Skin epidermis (tissue), 12 donors: ENCODE data around the gene GALM.
"Not testable (repeated sequence)": the region's sequence is repeated elsewhere in the genome, so short reads cannot be mapped to it uniquely, and the experiment has no call there.

Experiments used
- H3K27ac ChIP-seq, 21 experiments: fragments of 200-600 bp; sonication (generic) in 11 of 21; one replicate each; pipeline ENCODE4 v1.5.0; 2020; ENCODE audit warnings: mild to moderate bottlenecking in 3 of 21, inconsistent platforms in 2 of 21, moderate library complexity in 2 of 21
- H3K4me3 ChIP-seq, 7 experiments: fragments of 200-600 bp; sonication (generic) in 2 of 7; one replicate each; pipeline ENCODE4 v1.5.0; 2020; ENCODE audit warnings: inconsistent platforms in 2 of 7, mild to moderate bottlenecking in 2 of 7, moderate library complexity in 1 of 7

The GALM gene

DNA sequence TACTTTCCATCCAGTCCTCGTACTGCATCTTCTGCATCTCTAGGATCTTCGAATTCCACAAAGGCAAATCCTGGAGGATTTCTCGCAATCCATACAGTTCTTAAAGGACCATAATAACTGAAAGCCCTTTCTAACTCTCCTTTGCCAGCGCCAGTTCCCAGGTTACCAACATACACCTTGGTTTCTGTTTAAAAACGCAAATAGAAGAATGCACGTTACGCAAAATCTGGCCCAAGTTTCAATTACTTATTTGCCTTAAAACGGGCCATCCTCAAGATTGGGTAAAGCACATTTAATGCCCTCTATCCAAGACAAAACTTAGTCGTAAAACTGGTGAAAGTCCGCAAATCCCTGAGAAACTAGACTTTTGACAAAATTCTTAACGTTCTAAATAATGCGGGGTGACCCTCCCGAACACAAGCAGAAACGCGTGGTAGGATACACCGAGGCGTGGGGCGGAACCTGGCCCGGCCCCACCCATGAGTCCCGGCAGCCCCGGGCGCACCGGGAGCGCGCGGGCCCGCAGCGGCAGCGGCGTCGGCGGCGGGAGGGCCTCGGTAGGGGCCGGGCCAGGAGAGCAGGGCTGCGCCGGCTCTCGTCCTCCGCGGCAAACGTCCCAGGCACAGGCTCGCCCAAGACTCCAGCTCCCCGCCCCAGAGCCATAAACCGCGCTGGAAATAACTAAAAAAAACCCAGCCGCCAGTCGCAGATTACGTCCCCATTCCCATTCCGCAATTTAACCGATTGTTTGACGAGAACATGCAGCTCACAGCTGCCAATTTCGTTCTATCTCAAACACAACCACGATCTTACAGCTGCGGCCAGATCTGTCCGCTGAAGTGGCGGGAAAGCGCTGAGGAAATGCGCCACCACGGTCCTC, 84.3 kb downstream of the GALM start:
- peak overlapping the region; percentile 52 to 96 (median 84) for H3K4me3 ChIP-seq
- peak overlapping the region; percentile 53 to 99 (median 96) for H3K27ac ChIP-seq

DNA sequence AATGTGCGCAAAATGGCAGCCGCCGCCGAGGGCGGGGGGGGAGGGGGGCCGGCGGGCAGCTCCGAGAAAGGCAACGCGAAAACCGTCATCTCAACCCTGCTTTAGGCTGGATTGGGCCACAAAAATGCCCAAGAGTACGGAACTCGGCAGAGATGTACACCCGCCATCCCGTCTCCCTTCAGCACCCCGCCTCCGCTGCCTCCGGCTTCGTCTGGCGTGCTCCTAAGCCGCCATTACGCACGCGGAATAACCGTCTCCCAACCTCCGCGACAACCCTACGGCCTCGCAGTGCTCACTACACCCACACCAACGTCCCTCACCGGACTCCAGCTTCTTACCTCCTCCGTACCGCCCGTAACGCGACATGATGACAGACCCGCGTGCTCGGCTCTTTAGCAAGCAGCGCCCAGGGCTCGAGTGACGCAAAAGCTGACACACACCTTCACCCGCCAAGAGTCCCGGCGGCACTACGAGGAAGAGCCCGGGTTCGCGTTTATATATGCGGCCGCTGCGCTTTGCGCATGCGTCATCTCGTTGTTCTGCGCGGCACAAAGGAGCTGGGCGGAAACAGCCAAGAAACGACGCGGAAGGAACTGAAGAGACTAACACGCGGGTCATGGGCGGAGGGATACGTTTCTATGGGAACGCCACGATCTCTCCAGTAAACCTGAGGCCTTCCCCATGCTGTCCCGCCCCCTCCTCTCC, 85.1 kb downstream of the GALM start, which contains the start of gene SRSF7:
SRSF7 (minus strand) TSS at position 471 of the 705 bp plus-strand sequence; CDS start at position 366, 105 bp downstream.
- peak within 1 kb of the TSS; percentile 53 to 99 (median 96) for H3K27ac ChIP-seq
- peak within 1 kb of the TSS; percentile 52 to 96 (median 84) for H3K4me3 ChIP-seq

DNA sequence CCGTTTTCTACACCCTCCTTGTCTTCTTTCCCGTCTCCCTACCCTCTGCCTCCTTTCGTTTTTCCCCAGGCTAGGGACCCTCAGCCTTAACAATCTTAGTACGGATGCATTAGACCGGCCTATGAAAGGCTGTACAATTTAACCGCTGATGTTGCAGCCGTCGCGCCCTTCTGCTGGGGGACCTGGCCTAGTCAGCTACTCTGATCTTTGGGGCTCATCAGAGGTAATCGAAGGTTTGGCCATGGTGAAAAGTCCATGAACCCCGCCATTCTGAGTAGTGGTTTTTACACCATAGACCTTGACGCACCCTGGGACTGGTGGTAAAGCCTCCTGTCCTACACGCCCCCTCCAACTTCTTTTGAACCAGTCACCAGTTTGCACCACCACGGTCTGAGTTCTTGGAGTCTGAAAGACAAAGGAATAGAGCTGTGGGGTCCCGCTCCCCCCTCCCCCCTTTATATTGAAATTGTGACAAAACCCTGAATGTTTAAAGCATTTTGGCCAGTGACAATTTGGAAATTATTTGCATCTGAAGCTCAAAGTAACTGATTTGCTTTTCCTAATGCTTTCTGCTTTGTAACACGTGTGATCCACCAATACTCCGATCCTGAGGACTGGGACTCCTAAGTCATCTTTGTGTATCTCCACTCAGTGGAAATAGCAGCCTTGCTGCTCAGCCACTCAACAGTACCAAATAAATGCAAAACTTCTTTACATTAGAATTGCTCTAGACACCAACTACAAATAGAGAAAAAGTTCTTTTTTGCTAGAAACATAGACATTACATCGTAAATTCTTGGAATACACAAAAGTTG, 85.9 kb downstream of the GALM start:
- Histone ChIP-seq H3K4me3 (peak overlapping the region; percentile 52 to 96 (median 84)), H3K27ac (peak overlapping the region; percentile 34 to 99 (median 96))

DNA sequence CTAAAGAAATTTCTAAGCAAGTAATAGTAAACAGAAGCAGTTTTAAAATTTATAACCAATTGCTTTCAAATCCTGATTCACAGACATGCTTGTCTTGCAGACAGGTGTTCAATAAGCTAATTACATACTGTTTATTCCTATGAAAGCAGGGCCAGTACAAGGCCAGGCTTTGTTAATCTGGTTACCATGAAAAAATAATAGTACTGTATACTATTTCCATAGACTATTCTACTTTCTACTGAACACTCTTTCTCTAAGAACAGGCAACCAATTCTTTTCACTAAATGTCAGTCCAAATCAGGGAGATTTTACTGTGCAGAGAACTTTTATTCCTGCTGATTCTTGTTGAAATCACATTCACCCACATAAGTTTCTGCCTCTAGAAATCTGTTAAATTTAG, 88.1 kb downstream of the GALM start:
- Histone ChIP-seq H3K4me3 (peak overlapping the region in 1 of 7 experiments; percentile 1), H3K27ac (peak overlapping the region in 8 of 21 experiments; percentile 3 to 84 (median 32))

DNA sequence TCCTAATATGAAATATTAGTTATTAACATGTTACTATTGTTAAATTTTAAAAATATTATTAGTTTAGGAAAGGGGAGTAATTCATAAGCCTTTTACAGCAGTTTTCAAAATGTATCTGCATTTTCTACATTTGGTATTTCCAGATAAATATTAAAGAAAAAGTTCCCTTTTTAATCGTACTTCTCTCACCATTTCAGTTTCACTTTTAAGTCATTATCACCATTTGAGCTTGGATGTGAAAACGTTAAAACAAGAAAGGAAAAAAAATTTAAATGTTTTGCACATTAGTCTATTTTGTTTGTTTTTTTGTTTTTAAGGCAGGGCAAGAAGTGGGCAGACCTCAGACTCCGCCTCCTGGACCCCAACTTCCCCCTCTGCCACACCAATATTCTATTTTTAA, 88.6 kb downstream of the GALM start:
- H3K27ac ChIP-seq = peak overlapping the region in 7 of 21 experiments; percentile 22 to 84 (median 32)
- peak overlapping the region in 2 of 7 experiments; percentile 1 to 19 for H3K4me3 ChIP-seq

DNA sequence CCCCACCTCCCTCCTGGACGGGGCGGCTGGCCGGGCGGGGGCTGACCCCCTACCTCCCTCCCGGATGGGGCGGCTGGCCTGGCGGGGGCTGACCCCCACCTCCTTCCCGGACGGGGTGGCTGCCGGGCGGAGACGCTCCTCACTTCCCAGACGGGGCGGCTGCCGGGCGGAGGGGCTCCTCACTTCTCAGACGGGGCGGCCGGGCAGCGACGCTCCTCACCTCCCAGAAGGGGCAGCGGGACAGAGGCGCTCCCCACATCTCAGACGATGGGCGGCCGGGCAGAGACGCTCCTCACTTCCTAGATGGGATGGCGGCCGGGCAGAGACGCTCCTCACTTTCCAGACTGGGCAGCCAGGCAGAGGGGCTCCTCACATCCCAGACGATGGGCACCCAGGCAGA, 90.0 kb downstream of the GALM start:
- not testable (repeated sequence) for H3K4me3 ChIP-seq, H3K27ac ChIP-seq

DNA sequence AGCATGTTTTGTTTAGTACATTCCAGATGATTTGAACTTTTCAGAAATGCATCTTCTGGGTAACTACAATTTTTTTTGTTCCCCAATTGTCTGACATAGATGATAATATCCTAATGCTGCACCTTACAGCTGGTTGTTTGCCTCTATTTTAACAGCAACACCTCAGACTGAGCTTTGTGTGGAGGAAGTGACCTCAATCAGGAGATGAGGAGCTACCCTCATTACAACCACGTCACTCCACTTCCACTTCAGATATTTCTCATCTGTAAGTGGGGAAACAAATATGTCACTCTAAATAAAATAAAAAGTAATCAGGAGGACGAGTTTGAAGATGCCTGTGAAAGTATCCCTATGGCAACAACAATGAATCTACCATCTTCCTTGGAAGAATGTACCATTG, 97.3 kb downstream of the GALM start:
- H3K27ac ChIP-seq = no peak overlapping the region
- H3K4me3 ChIP-seq = no peak overlapping the region

DNA sequence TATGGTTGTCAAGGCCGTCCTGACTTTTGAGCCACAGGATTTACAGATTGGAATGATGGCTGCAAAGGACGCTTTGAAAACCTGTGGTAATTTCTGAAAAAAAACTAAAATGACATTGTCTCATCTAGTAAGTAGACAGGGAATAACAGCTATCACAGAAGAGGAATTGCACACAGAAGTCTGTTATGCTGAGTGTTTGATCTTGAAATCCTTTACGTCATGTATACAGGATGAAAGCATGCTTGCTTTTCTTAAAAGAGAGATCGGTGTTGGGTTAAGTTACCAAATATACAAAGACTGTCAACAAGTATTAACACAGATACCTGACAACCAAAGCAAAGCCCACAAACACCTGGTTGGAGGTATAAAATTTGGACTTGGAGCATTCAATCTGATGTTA, 97.8 kb downstream of the GALM start:
- no peak overlapping the region for H3K27ac ChIP-seq
- no peak overlapping the region for H3K4me3 ChIP-seq

DNA sequence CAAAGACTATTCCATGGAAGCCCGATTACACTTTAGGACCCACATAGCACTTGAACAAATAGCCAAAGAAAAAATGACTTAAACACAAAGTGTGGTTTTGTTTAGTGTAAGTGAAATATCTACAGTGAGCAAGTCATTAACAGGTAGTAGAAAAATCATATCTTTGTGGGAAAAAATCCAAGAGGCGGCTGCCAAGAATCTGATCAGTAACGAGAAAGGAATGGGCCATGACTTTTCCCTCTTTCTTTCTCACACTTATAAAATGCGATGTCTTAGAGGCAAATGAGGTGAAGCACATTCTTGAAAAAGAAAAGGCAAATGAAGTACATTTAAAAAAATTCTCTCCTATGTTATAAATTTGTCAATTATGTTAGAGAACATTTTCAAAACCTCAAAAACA, 99.2 kb downstream of the GALM start:
- Histone ChIP-seq H3K4me3 (no peak overlapping the region), H3K27ac (no peak overlapping the region)

DNA sequence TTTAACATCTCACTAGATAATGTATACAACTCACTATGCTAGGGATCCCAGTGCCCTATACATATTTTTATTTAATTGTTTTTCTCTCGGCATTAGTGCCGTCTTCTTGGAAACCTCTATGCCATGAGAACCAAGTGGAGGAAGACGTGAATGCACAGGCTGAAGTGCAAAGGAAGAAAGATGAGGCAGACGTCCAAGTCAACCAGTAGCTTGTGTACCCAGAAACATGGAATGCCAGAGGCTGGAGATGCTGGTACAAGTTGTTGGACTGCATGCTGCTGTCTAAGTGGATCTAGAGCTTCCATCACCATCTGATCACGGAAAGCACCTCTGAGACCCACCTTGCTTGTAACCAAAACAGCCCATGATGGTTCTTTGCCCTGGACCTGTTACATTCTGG, 99.6 kb downstream of the GALM start:
- no peak overlapping the region for H3K4me3 ChIP-seq
- H3K27ac ChIP-seq = no peak overlapping the region

DNA sequence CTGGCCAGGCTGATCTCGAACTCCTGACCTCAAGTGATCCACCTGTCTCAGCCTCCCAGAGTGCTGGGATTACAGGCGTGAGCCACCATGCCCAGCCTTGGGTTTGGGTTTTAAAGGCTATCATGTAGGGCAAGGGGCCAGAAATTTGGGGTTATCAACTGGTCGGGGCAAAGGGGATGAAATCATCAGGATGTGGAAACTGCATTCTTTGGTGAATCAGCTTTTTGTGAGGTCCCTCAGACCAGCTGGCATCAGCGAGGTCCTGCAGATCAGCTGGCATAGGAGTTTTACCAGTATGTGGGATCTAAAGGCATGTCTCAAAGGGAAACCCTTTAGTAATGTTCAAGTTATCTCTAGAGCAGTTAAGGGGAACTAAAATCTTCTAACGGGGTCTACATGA, 105.7 kb downstream of the GALM start:
- H3K27ac ChIP-seq = no peak overlapping the region
- no peak overlapping the region for H3K4me3 ChIP-seq

DNA sequence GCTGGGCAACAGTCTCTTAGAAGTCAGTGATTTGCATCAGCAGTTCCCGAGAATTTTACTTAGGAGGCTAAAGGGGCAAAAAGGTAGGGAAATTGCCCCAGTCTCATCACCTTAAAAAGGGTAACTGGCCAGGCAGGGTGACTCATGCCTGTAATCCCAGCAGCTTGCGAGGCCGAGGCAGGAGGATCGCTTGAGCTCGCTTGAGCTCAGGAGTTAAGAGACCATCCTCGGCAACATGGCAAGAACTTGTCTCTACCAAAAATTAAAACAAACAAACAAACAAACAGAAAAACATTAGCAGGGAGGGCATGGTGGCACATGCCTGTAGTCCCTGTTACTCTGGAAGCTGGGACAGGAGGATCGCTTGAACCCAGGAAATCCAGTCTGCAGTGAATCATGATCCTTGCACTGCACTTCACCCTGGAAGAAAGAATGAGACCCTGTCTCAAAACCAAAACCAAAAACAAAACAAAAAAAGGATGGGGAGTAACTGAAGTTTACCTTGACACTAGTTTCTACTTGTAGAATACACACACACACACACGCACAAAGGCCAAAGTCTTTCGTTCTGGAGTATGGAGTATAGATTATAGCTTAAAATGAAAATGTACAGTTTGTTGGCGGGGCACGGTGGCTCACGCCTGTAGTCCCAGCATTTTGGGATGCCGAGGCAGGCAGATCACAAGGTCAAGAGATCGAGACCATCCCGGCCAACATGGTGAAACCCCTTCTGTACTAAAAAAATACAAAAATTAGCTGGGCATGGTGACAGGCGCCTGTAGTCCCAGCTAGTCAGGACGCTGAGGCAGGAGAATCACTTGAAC, 109.4 kb downstream of the GALM start:
- H3K4me3 ChIP-seq = no peak overlapping the region
- H3K27ac ChIP-seq = no peak overlapping the region

DNA sequence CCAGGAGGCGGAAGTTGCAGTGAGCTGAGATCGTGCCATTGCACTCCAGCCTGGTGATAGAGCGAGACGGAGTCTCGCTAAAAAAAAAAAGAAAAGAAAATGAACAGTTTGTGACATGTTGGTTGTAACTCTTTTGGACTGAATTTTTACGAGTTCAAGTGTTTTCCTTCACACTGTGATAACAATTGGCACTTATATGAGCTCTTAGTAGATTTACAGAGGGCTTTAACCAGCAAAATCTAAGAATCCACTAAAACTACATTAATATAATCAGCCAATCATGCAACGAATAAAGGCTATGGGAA, 110.0 kb downstream of the GALM start:
- Histone ChIP-seq H3K27ac (no peak overlapping the region), H3K4me3 (no peak overlapping the region)

DNA sequence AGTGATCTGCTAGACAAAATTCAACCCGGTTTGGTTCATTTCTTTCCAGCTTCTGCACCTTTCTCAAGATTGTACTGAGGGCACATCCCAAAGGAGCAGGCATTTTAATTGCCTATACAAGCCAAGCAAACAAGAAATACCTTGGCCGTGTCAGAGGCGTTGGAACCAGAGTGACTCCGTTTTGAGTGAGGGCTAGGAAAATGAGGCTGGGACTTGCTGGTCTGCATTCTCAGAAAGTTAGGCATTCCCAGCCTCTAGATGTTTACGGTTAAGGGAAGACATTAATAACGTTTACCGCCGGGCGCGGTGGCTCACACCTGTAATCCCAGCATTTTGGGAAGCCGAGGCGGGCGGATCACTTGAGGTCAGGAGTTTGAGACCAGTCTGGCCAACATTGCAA, 110.6 kb downstream of the GALM start:
- H3K27ac ChIP-seq = no peak overlapping the region
- H3K4me3 ChIP-seq = no peak overlapping the region

DNA sequence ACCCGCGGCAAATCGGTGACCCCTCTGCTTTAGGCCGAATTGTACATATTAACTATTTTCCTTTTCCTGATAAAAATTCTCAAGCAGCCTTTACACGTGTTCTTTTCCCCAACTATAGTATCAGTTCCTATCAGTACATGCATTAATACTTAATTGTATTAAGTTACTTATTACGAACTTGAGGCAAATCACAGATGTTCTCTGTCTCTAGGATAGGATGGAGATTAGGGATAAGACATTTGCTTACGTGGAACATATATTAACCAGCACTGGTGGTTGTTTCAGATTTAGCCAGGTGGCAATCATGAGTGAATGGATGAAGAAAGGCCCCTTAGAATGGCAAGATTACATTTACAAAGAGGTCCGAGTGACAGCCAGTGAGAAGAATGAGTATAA, 112.8 kb downstream of the GALM start:
- Histone ChIP-seq H3K27ac (peak overlapping the region in 18 of 21 experiments; percentile 9 to 87 (median 77)), H3K4me3 (peak overlapping the region; percentile 41 to 67 (median 63))

DNA sequence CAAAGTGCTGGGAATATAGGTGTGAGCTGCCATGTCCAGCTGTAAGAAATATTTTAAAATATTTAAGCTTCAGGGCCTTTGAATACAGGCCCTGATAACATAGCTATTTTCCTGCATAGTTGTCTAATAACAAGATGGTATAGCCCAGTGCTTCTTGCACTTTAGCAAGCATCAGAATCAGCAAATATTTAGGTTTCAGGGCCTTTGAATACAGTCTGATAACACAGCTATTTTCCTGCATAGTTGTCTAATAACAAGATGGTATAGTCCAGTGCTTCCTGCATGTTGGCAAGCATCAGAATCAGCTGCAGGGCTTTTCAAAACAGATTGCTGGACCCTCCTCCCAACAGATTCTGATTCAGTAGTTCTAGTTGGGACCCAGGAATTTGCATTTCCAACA, 117.7 kb downstream of the GALM start:
- Histone ChIP-seq H3K4me3 (no peak overlapping the region), H3K27ac (no peak overlapping the region)
